Caki2 (cell line): Measurements from ENCODE around the gene DESI1. TPM values are rescaled to one million over a fixed set of nuclear protein-coding genes. Genes with fewer than 3 reads are reported as not detected.
"Not testable (repeated sequence)": the region's sequence is repeated elsewhere in the genome, so short reads cannot be mapped to it uniquely, and the experiment has no call there.

Experiments
- DNase-seq: peaks from one replicate; pipeline ENCODE4 v3.0.0-alpha.2; 2015; ENCODE audit warnings: low read depth
- in situ Hi-C: cut with HindIII; loops from 2 replicates; pipeline ENCODE4 v1.10.0; 2016; ENCODE audit warnings: low sequenced_read_pairs, low pct_unique_long_range_greater_than_20kb, mixed read lengths
- total RNA-seq: library from RNA; depleted of rRNA; stranded (reverse); fragments of >200 nt; shearing (Covaris generic); gene quantifications from 2 replicates; pipeline ENCODE4 v1.2.3, GENCODE V29; 2014; ENCODE audit warnings: low replicate concordance

Gene DESI1
- total RNA-seq, 1 experiment from 2014 or later, result 58.5 TPM

- in situ Hi-C loops, result no loop called here
- DNase-seq, result no peak
Measured at GRCh38 chr22:41638748-41639147, 17.9 kb upstream of the DESI1 start.

- DNase-seq, result no peak
Measured at GRCh38 chr22:41638124-41638523, 17.3 kb upstream of the DESI1 start.

GRCh38 chr22:41637623-41638022 lies 16.8 kb upstream of the DESI1 start:
- not testable (repeated sequence) for DNase-seq

More at GRCh38 chr22:41638124-41638523, 17.3 kb upstream of the DESI1 start:
- in situ Hi-C loops, result no loop called here

GRCh38 chr22:41636467-41636866 lies 15.6 kb upstream of the DESI1 start:
- no peak for DNase-seq
- in situ Hi-C loops, result no loop called here

More at GRCh38 chr22:41637623-41638022, 16.8 kb upstream of the DESI1 start:
- in situ Hi-C loops, result not testable (repeated sequence)

- DNase-seq, in situ Hi-C loops: not testable (repeated sequence)
Measured at GRCh38 chr22:41634610-41635009, 13.8 kb upstream of the DESI1 start.

- in situ Hi-C loops, DNase-seq: not testable (repeated sequence)
Measured at GRCh38 chr22:41631615-41632014, 10.8 kb upstream of the DESI1 start.

- in situ Hi-C loops, DNase-seq: not testable (repeated sequence)
Measured at GRCh38 chr22:41631115-41631514, 10.3 kb upstream of the DESI1 start.

- no peak for DNase-seq
- in situ Hi-C loops, result no loop called here
Measured at GRCh38 chr22:41625577-41625976, 4.7 kb upstream of the DESI1 start.

GRCh38 chr22:41621911-41622179 lies 1.0 kb upstream of the DESI1 start:
- in situ Hi-C loops, result no loop called here
- no peak for DNase-seq

GRCh38 chr22:41621099-41621910 lies 462 bp upstream of the DESI1 start, which contains the start of gene XRCC6:
Gene XRCC6, plus strand, starts transcription at chr22:41621295. Its CDS starts 710 bp downstream, at chr22:41622005.
- peak; percentile 97 for DNase-seq
- in situ Hi-C loops, result no loop called here

GRCh38 chr22:41619979-41620588 lies 759 bp downstream of the DESI1 start:
- DNase-seq, result peak; percentile 50
- in situ Hi-C loops, result no loop called here

- in situ Hi-C loops, result no loop called here
- no peak for DNase-seq
Measured at GRCh38 chr22:41613456-41613855, 7.4 kb downstream of the DESI1 start.

GRCh38 chr22:41612603-41613306 lies 8.1 kb downstream of the DESI1 start:
- in situ Hi-C loops, result no loop called here
- no peak for DNase-seq

GRCh38 chr22:41608386-41608785 lies 12.5 kb downstream of the DESI1 start:
- no peak for DNase-seq
- in situ Hi-C loops, result no loop called here

GRCh38 chr22:41603873-41604332 lies 16.9 kb downstream of the DESI1 start:
- DNase-seq, result no peak
- in situ Hi-C loops, result no loop called here

GRCh38 chr22:41600976-41601375 lies 19.9 kb downstream of the DESI1 start:
- DNase-seq, result no peak
- in situ Hi-C loops, result no loop called here

- no peak for DNase-seq
- in situ Hi-C loops, result no loop called here
Measured at GRCh38 chr22:41598891-41599635, 21.8 kb downstream of the DESI1 start.

- in situ Hi-C loops, result no loop called here
- DNase-seq, result peak; percentile 31
Measured at GRCh38 chr22:41598081-41598480, 22.8 kb downstream of the DESI1 start.

GRCh38 chr22:41597635-41597953 lies 23.2 kb downstream of the DESI1 start:
- DNase-seq, result no peak
- in situ Hi-C loops, result no loop called here
